H1 (cell line): ENCODE measurements around the gene CYP2A6. TPM values are rescaled to one million over a fixed set of nuclear protein-coding genes. Genes with fewer than 3 reads are reported as not detected.
"Not testable (repeated sequence)": the region's sequence is repeated elsewhere in the genome, so short reads cannot be mapped to it uniquely, and the experiment has no call there.

Experiments
- CTCF ChIA-PET: fragments of 300-600 bp; sonication (Branson Sonifier 250); formaldehyde crosslinking; loops from one replicate; lab custom pipeline; 2021; ENCODE audit not compliant: partially characterized antibody; lab: Charles Lee
- POLR2A ChIA-PET: fragments of 300-600 bp; sonication (Branson Sonifier 250); formaldehyde crosslinking; loops from one replicate; lab custom pipeline; 2021; ENCODE audit warnings: inconsistent platforms; ENCODE audit not compliant: partially characterized antibody; lab: Charles Lee
- DNase-seq, 2 experiments: peaks; one replicate each; pipeline versions ENCODE4 v3.0.0 to v3.0.0-alpha.2; 2010 to 2022; ENCODE audit warnings: low spot score in 2 of 2, low read depth in 1 of 2, mixed read lengths in 1 of 2
- FAIRE-seq: peaks from 2 replicates; lab custom pipeline; 2011; peaks lifted over from hg19 to GRCh38; lab: Jason Lieb, UNC
- H2AFZ ChIP-seq: 2 replicates; pipeline ENCODE4 v1.8.1; 2012; ENCODE audit warnings: low read length, inconsistent platforms
- H2AK5ac ChIP-seq: 2 replicates; pipeline ENCODE4 v1.6.1; 2013; ENCODE audit warnings: low read depth, low read length
- H2BK120ac ChIP-seq: replicated peaks from 2 replicates; pipeline ENCODE3; 2013; ENCODE audit warnings: low read depth, low read length, inconsistent platforms
- H2BK12ac ChIP-seq: 2 replicates; pipeline ENCODE4 v1.6.1; 2013; ENCODE audit warnings: low read depth, low read length
- H2BK15ac ChIP-seq: 2 replicates; pipeline ENCODE4 v1.6.1; 2013; ENCODE audit warnings: low read length
- H2BK20ac ChIP-seq: 2 replicates; pipeline ENCODE4 v1.6.1; 2013; ENCODE audit warnings: low read length
- H2BK5ac ChIP-seq: 2 replicates; pipeline ENCODE4 v1.6.1; 2013; ENCODE audit warnings: low read depth, low read length
- H3K14ac ChIP-seq: 2 replicates; pipeline ENCODE4 v1.6.1; 2013; ENCODE audit warnings: inconsistent platforms; ENCODE audit not compliant: insufficient read length
- H3K18ac ChIP-seq: 2 replicates; pipeline ENCODE4 v1.6.1; 2013; ENCODE audit warnings: low read length; ENCODE audit errors: extremely low read depth
- H3K23ac ChIP-seq: 2 replicates; pipeline ENCODE4 v1.6.1; 2013; ENCODE audit warnings: inconsistent platforms; ENCODE audit not compliant: insufficient read length
- H3K23me2 ChIP-seq: 2 replicates; pipeline ENCODE4 v1.6.1; 2013; ENCODE audit warnings: low read depth, low read length
- H3K27ac ChIP-seq: 2 replicates; pipeline ENCODE4 v1.6.1; 2011; ENCODE audit warnings: low read depth, low read length, inconsistent platforms
- H3K27me3 ChIP-seq, 4 experiments: replicated peaks in 1 of 4; 1 replicate in 1 of 4; 2 replicates in 3 of 4; pipeline versions ENCODE4 v1.6.1 to v1.8.1; 2011 to 2013; ENCODE audit warnings: low read length in 3 of 4, mild to moderate bottlenecking in 3 of 4, inconsistent platforms in 2 of 4, mixed read lengths in 2 of 4, moderate library complexity in 1 of 4; ENCODE audit not compliant: control insufficient read depth in 3 of 4, insufficient read depth in 3 of 4; ENCODE audit errors: extremely low read depth in 1 of 4
- H3K36me3 ChIP-seq, 4 experiments: 2 replicates each; pipeline versions ENCODE4 v1.6.1 to v1.8.1; 2011 to 2013; ENCODE audit warnings: mild to moderate bottlenecking in 4 of 4, low read length in 3 of 4, moderate library complexity in 2 of 4, control low read depth in 1 of 4, inconsistent platforms in 1 of 4; ENCODE audit not compliant: insufficient read depth in 4 of 4, control insufficient read depth in 2 of 4
- H3K4ac ChIP-seq: replicated peaks from 2 replicates; pipeline ENCODE3; 2013; ENCODE audit warnings: low read length, low read depth, mixed read lengths, inconsistent platforms; ENCODE audit not compliant: insufficient read length
- H3K4me1 ChIP-seq, 4 experiments: replicated peaks in 1 of 4; 1 replicate in 1 of 4; 2 replicates in 3 of 4; pipeline versions ENCODE4 v1.6.1 to v1.8.1; 2011 to 2013; ENCODE audit warnings: low read length in 3 of 4, inconsistent platforms in 2 of 4, mixed read lengths in 1 of 4; ENCODE audit not compliant: insufficient read depth in 4 of 4, control insufficient read depth in 3 of 4
- H3K4me2 ChIP-seq, 2 experiments: 2 replicates each; pipeline versions ENCODE4 v1.6.1 to v1.8.1; 2011 to 2013; ENCODE audit warnings: low read depth in 2 of 2, low read length in 2 of 2, control low read depth in 1 of 2, inconsistent platforms in 1 of 2, mild to moderate bottlenecking in 1 of 2; ENCODE audit not compliant: insufficient read depth in 1 of 2
- H3K4me3 ChIP-seq, 4 experiments: fragments of 200-600, 300-600 bp in 1 of 4; sonication (generic), shearing (Covaris generic), sonication (Bioruptor Twin) in 1 of 4; 2 replicates each; pipeline versions ENCODE4 v1.5.1 to v1.8.1; 2011 to 2016; ENCODE audit warnings: low read length in 4 of 4, low read depth in 3 of 4, control low read depth in 2 of 4, inconsistent platforms in 2 of 4, mild to moderate bottlenecking in 2 of 4, mixed read lengths in 1 of 4, moderate library complexity in 1 of 4; ENCODE audit not compliant: insufficient read depth in 2 of 4; ENCODE audit errors: extremely low read depth in 1 of 4
- H3K56ac ChIP-seq: replicated peaks from 2 replicates; pipeline ENCODE3; 2013; ENCODE audit warnings: low read depth, mild to moderate bottlenecking, mixed read lengths, low read length, inconsistent platforms; ENCODE audit not compliant: insufficient read length
- H3K79me1 ChIP-seq: 2 replicates; pipeline ENCODE4 v1.6.1; 2013; ENCODE audit warnings: low read depth, low read length, control low read depth
- H3K79me2 ChIP-seq, 2 experiments: 2 replicates each; pipeline versions ENCODE4 v1.6.1 to v1.8.1; 2012 to 2013; ENCODE audit warnings: low read length in 2 of 2, mild to moderate bottlenecking in 2 of 2, inconsistent platforms in 1 of 2; ENCODE audit not compliant: insufficient read depth in 2 of 2, control insufficient read depth in 1 of 2
- H3K9ac ChIP-seq, 4 experiments: replicated peaks in 1 of 4; 1 replicate in 1 of 4; 2 replicates in 3 of 4; pipeline versions ENCODE4 v1.6.1 to v1.8.1; 2011 to 2013; ENCODE audit warnings: low read depth in 3 of 4, low read length in 3 of 4, control low read depth in 2 of 4, mild to moderate bottlenecking in 2 of 4, moderate library complexity in 2 of 4, inconsistent platforms in 1 of 4; ENCODE audit errors: extremely low read depth in 1 of 4
- H3K9me3 ChIP-seq, 2 experiments: 2 replicates each; pipeline versions ENCODE4 v1.6.1 to v1.8.1; 2012 to 2013; ENCODE audit warnings: mild to moderate bottlenecking in 2 of 2, moderate library complexity in 2 of 2, control low read depth in 1 of 2, inconsistent platforms in 1 of 2, low read depth in 1 of 2, low read length in 1 of 2, mixed read lengths in 1 of 2; ENCODE audit not compliant: insufficient read depth in 2 of 2
- H4K20me1 ChIP-seq, 2 experiments: replicated peaks in 1 of 2; 2 replicates each; pipeline versions ENCODE3 to v1.8.1; 2011 to 2013; ENCODE audit warnings: inconsistent platforms in 2 of 2, low read length in 2 of 2, mild to moderate bottlenecking in 1 of 2; ENCODE audit not compliant: insufficient read depth in 2 of 2, control insufficient read depth in 1 of 2
- H4K5ac ChIP-seq: 2 replicates; pipeline ENCODE4 v1.6.1; 2013; ENCODE audit warnings: low read length, low read depth, mixed read lengths, inconsistent platforms; ENCODE audit not compliant: insufficient read length
- H4K8ac ChIP-seq: 2 replicates; pipeline ENCODE4 v1.8.0; 2013; ENCODE audit warnings: mild to moderate bottlenecking, moderate library complexity, low read length, inconsistent platforms; ENCODE audit not compliant: insufficient read depth; ENCODE audit errors: extremely low read depth
- H4K91ac ChIP-seq: replicated peaks from 2 replicates; pipeline ENCODE3; 2013; ENCODE audit warnings: low read length, mixed read lengths, inconsistent platforms; ENCODE audit not compliant: insufficient read length
- WGBS, 2 experiments: shearing (Covaris generic) in 1 of 2; methylation state at CpG; one replicate each; pipeline versions ENCODE4 v1.1.6 to v1.1.7; 2013 to 2015; ENCODE audit warnings: low lambda C conversion rate in 2 of 2, mixed read lengths in 2 of 2, inconsistent platforms in 1 of 2, low coverage in 1 of 2, missing lambda C conversion rate in 1 of 2; ENCODE audit not compliant: insufficient replicate concordance in 2 of 2, insufficient coverage in 1 of 2, insufficient read length in 1 of 2; ENCODE audit errors: extremely low coverage in 1 of 2, missing lambda C conversion rate in 1 of 2; 5-methylcytosine and 5-hydroxymethylcytosine counted together
- polyA plus RNA-seq, 7 experiments: library from polyadenylated mRNA; depleted of rRNA in 3 of 7; stranded (reverse) in 5 of 7; unstranded in 2 of 7; fragments of >200 nt in 5 of 7; fragments of 200-250 nt in 2 of 7; gene quantifications; 1 replicate in 5 of 7; 2 replicates in 1 of 7; 4 replicates in 1 of 7; pipeline versions ENCODE4 v1.2.1 to v1.2.3, GENCODE V29; 2011 to 2013; ENCODE audit warnings: missing spikeins in 2 of 7, mixed read lengths in 2 of 7
- total RNA-seq: library from RNA; stranded (reverse); fragmentation: NEBNext Ultra II Directional; extraction: Animal tissue kit (Norgen Biotek cat#: 25700); gene quantifications from 2 replicates; pipeline ENCODE4 v1.2.1, GENCODE V29; 2021

CYP2A6 gene
- total and polyA plus RNA-seq, 2 of the 8 experiments (the other 6 are each of a cell fraction or from before 2014, with no cell fraction given), result 0.33 TPM; not detected in 1

DNA sequence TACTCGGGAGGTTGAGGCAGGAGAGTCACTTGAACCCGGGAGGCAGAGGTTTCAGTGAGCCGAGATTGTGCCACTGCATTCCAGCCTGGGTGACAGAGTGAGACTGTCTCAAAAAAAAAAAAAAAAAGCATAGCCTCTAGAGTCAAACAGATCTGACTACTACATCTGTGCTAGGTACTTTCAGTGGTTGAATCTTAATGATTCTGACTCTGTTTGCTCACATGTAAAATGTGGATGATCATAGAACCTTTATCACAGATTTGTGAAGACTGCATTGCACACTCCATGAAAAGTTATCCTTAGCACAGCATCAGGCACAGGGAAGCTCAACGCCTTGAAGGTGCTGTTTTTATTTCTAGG, 17.8 kb downstream of the CYP2A6 start:
- H2BK15ac ChIP-seq, H3K4ac ChIP-seq, H2BK12ac ChIP-seq, H3K18ac ChIP-seq, H2AFZ ChIP-seq, H3K36me3 ChIP-seq, H2BK20ac ChIP-seq, H3K4me3 ChIP-seq, H3K79me1 ChIP-seq, H4K5ac ChIP-seq, H4K91ac ChIP-seq, H3K56ac ChIP-seq, H3K14ac ChIP-seq, H2BK120ac ChIP-seq, H3K9me3 ChIP-seq, H4K20me1 ChIP-seq, H2BK5ac ChIP-seq, H3K27me3 ChIP-seq, H3K27ac ChIP-seq, H3K9ac ChIP-seq, H3K23me2 ChIP-seq, H3K23ac ChIP-seq, H3K79me2 ChIP-seq, FAIRE-seq, DNase-seq, H4K8ac ChIP-seq, H3K4me2 ChIP-seq, H3K4me1 ChIP-seq, H2AK5ac ChIP-seq: not testable (repeated sequence)
- 78% methylated on average over 4 of the region's 4 CpGs; no CpG with 5 or more reads in 1 of the 2 experiments for WGBS, 2 experiments
- CTCF ChIA-PET, result interaction anchor here (1.4 kb wide), 1 partner anchor 169 kb away, joined by 4 read pairs; no protein-coding TSS in a partner anchor
- POLR2A ChIA-PET, result interaction anchor here (1.0 to 1.7 kb wide), 2 partner anchors 16 to 26 kb away, joined by 3 to 5 read pairs; no protein-coding TSS in a partner anchor
